GM04504 (cell line): ENCODE measurements around the gene SLC25A25.
"Not testable (repeated sequence)": the region's sequence is repeated elsewhere in the genome, so short reads cannot be mapped to it uniquely, and the experiment has no call there.

ENCODE experiments used
- DNase-seq: peaks from one replicate; pipeline ENCODE4 v3.0.0-alpha.2; 2012; ENCODE audit warnings: low read depth

SLC25A25 gene

DNA sequence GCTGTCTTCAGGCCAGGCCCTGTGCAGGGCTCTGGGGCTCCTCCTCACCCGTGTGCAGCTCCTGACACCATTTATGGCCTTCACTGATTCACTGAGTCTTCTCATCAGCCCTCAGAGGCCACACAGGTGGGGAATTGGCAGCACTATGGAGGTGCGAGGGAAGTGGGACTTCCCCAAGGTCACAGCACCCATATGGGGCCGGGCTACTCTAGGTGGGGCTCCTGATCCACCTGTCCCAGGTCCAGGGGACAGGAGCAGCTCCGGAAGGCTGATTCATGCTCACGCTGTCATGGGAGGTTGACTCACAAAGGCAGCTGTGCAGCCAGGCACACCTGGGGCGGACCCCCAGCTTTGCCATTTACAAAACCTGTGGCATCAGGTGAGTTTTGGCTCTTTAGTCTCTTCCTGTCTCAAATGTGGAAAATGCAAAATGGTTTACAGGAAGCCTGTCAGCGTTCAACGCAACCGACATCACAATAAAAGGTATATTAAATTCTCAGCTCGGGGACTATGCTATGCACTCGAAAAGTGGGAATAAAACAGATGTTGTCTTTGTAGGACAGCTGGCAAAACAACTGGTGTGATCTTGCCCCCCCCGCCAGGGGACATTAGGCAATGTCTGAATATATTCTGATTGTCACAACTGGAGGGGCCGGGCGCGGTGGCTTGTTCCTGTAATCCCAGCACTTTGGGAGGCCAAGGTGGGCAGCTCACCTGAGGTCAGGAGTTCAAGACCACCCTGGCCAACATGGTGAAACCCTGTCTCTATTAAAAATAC, 15.9 kb upstream of the SLC25A25 start:
- DNase-seq: no peak

- DNase-seq: no peak
Observed at GRCh38 chr9:128053560-128053959, 14.5 kb upstream of the SLC25A25 start.

DNA sequence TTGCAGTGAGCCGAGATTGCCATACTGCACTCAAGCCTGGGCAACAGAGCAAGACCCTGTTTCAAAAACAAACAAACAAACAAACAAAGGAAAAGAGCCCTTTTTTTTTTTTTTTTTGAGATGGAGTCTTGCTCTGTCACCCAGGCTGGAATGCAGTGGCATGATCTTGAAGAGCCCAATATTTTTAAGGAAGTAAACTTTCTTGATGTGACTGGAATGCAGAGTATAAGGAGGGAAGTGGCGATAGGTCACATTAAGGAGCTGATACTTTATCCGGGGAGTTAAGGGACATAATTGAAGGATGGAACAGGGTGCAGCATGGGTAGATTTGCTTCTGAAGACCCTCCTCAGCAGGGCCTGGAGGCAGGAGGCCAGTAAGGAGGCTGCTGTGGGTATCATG, 13.9 kb upstream of the SLC25A25 start:
- no peak for DNase-seq

GRCh38 chr9:128055344-128056040, 12.5 kb upstream of the SLC25A25 start:
- DNase-seq: no peak

- no peak for DNase-seq
Observed at GRCh38 chr9:128056086-128056485, 11.9 kb upstream of the SLC25A25 start.

DNA sequence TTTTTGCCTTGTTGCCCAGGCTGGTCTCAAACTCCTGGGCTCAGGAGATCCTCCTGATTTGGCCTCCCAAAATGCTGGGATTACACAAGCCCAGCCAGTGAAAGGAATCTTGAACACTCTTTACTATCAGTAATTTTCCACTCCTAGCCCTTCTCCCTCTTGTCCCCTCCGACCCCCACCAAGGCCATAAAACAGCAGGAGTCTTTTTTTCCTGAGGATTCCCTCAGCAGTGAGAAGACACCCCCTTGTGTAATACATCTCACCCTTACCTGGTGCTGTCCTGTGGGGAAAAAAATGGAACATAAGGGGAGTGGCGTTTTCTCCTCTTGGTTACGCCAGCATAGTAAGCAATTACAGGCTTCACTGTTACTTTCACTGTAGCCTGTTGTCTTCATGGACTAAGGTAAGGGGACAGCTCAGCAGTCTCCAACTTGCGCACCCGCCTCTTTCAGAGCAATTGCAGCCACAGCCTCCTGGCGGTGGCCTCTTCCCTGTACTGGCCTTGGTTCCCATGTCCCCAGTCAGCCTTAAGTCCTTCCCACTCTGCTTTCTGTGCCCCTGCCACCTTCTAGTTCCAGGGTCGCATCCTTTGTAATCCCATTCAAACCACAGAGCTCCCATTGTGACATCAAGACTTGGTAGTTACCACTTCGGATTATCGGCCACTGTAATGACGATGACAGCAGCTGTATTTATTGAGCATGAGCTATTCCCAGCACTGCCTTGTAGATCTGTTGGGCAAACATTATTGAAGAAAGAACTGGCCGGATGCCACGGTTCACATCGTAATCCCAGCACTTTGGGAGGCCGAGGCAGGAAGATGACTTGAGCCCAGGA, 10.9 kb upstream of the SLC25A25 start:
- DNase-seq: no peak

- no peak for DNase-seq
Observed at GRCh38 chr9:128057724-128058409, 10.2 kb upstream of the SLC25A25 start.

GRCh38 chr9:128059365-128059983, 8.6 kb upstream of the SLC25A25 start:
- no peak for DNase-seq

DNA sequence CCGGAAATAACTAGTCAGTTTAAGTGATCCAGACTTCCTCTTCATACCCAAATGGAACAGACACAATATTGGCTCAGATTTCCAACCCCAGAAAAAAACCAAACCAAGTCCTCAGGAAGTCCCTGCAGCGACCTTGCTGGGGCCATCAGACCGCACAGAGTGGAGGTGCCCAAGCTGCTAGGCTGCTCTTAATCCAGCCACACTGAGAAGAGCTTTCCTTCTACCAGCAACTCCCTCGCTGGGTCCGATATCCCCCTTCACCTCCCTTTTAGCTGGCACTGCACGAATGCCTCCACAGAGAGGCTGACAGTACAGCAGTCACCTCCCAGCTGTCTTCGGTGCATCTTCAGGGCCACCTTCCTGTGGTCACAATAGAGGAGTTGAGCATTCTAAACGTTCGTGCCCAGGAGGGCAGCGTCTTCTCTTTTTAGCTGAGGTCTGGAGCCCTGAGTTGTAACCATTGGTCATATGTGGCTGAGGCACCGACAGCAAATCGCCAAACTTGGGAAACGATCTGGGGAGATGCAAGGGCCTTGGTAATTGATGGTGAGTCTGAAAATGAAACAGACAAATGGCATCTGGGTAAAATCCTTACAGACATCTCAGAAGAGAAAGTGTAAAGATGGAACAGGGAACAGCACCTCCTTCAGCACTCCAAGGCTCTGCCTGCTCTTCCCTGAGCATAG, 6.6 kb upstream of the SLC25A25 start:
- DNase-seq: no peak

DNA sequence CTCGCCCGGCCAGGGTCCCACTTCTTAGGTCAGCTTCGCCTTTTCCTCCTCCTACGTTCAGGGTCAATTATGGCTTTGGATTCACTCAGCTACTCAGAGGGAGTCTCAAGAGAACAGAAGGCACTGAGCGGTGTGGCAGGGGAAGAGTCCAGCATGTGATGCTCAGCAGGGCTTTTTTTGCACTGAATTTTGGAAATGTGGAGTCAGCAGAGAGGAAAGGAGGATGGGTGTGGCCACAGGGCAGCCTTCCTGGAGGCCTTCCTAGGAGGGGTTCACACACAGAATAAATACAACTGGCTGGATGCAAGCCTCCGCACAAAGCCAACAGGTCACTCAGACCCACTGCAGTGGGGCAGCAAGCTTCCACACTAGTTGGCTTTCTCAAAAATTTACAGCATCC, 5.8 kb upstream of the SLC25A25 start:
- DNase-seq: no peak

DNA sequence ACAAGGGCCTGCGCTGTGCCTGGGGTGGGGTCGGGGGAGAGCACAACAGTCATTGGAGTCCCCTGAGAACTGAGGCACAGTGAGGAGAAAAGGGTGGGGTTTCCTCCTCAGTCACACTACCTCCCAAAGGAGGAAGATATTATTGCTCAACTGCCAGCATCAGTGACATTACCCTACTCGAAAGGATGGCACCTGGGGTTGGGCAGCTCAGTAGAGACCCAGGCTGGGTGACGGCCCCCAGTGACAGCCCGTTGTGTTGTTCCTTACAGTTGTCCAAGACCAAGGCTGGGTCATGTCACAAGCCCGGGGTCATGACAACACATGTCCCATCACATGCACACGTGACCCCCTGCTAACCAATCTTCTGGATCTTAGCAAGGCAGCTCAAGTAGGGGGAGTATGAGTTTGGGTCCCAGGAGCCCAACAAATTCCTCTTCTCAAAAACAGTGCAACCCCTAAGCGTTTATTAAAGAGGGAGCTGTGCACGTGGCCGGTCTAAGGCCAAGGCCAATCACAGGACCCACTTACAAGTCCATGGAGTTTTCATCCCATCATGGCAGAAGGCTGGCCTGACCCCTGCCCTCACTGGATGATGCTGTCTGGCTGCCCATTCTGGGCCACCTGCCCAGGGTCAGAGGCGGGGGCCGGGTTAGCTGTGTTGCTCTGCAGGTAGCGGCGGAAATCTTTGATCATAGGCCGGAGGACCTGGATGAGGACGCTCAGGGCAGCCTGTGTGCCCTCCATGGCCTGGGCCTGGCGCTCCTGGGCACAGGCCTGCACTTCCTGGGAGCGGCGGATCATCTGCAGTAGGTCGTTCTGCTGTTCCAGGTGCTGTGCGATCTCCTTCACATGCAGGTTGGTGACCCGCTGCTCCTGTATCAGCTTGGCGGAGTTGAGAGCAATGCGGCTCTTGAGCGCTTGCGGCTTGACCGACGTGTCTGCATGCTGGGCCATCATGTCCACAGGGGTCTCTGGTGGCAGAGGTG, 4.9 kb upstream of the SLC25A25 start:
- no peak for DNase-seq

GRCh38 chr9:128065907-128066712, 1.9 kb upstream of the SLC25A25 start:
- DNase-seq: no peak

- peak; percentile 100 for DNase-seq
Observed at GRCh38 chr9:128066713-128067644, 1.1 kb upstream of the SLC25A25 start, which contains the start of gene NAIF1. TSS of gene NAIF1 (minus strand) at chr9:128067320. CDS start at chr9:128067101, 219 bp downstream.

GRCh38 chr9:128068386-128069205, 564 bp downstream of the SLC25A25 start:
- DNase-seq: no peak

- DNase-seq: no peak
Observed at GRCh38 chr9:128070874-128071273, 2.8 kb downstream of the SLC25A25 start.

DNA sequence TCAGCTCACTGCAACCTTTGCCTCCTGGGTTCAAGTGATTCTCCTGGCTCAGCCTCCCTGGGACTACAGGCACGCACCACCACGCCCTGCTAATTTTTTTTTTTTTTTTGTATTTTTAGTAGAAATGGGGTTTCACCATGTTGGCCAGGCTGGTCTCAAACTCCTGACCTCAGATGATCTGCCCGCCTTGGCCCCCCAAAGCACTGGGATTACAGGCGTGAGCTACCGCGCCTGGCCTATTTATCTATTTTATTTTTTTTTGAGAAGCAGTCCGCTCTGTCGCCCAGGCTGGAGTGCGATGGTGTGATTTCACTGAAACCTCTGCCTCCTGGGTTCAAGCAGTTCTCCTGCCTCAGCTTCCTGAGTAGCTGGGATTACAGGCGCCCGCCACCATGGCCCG, 3.4 kb downstream of the SLC25A25 start:
- not testable (repeated sequence) for DNase-seq
